ENCODE results near the gene DPP7.
"Not testable (repeated sequence)": the region's sequence is repeated elsewhere in the genome, so short reads cannot be mapped to it uniquely, and the experiment has no call there.

DPP7 gene

GRCh38 chr9:137148242-137148641 lies 33.7 kb upstream of the DPP7 start:
- no peak for DNase-seq

- no peak for DNase-seq
Observed at GRCh38 chr9:137147793-137148160, 33.2 kb upstream of the DPP7 start.

GRCh38 chr9:137147091-137147792 lies 32.7 kb upstream of the DPP7 start:
- no peak for DNase-seq

DNA sequence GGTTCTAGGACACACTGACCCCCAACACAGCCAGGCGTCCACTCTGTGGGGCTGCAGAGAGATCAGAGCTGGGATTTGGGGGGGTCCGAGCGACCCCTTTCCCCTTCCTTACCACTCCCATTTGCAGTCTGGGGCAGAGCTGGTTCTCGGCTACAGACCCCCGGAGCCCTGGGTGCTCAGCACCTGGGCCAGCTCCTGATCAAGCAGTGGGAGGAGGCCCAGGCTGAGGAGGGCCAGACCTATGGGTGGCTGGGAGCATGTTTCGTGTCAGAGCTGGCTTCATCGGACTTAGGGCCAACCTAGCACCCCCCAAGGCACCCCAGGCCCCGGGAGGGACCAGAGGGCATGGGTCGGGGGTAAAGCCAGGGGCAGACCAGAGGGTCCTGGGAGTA lies 32.0 kb upstream of the DPP7 start:
- no peak for DNase-seq

- DNase-seq = no peak
Observed at GRCh38 chr9:137145731-137146526, 31.4 kb upstream of the DPP7 start.

GRCh38 chr9:137143459-137143858 lies 28.9 kb upstream of the DPP7 start:
- DNase-seq = no peak

GRCh38 chr9:137141976-137142936 lies 27.7 kb upstream of the DPP7 start:
- DNase-seq = no peak

DNA sequence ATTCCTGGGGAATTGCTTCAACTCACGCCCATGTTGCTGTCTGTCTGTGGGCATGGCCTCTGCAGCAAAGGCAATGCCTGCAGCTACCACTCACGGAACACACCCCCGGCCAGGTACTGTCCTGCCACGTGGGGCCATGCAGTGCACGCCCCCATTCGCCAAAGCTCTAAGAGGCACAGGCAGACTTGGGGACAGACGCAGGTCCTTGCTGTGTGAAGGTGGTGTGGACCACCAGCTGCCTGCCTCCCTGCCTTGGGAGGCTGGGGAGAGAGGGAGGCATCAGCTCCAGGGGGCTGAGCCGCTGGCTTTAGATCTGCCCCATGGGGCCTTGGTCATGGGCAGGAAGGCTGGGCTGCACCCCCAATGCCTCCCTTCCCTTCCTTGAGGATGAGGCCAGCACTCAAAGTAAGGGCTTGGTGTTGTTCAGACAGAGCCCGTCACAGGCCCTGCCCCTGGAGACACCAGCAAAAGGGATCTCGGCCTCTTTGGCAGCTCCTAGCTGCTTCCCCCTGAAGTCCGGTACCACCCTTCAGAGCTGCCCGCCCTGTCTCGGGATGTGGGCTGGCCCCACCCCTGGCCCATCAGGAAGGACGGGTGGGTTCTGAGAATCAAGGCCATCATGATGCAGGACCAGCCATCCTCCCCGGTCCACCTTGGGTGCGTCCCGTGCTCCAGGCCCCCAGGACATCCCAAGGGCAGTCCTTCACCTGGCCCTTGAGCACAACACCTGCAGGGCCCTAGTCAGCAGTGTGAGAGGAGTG lies 26.7 kb upstream of the DPP7 start:
- no peak for DNase-seq

DNA sequence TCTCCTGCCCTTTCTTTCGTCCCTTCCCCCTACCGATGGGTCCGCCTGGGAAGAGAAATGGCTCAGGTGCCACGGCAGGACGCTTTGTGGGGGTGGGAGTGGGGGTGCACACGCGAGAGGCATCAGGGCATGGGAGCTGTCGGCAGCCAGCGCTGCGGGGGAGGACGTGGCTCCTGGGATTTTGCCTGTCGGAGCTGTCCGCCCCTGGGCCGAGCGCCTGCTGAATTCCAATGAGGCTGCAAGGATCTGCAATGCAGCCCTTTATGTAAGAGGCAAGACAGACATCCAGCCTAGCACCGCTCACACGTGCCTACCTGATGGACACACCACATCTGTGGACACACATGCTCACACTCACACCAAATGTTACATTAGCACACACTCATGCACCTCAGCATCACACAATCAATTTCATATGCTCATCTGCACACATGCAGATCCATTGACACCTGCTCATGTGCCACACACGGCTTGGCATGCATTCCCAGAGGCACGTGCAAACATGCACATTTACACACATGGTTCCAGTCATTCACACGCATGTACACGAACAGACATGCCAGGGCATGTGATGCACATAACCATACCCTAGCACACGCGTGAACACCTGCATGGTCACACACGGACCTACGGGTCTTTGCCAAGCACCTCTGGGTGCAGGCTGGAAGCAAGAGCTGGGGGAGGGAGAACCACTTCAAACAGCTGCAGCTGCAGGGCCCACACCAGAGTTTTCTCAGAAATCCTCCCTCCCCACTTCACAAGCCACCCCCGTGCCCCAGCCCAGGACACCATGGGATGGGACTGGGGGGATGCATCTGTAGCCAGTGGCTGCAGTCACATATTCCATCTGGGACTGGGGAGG lies 25.8 kb upstream of the DPP7 start:
- peak in 6 of 51 donors; percentile 17 to 47 (median 36) for DNase-seq

DNA sequence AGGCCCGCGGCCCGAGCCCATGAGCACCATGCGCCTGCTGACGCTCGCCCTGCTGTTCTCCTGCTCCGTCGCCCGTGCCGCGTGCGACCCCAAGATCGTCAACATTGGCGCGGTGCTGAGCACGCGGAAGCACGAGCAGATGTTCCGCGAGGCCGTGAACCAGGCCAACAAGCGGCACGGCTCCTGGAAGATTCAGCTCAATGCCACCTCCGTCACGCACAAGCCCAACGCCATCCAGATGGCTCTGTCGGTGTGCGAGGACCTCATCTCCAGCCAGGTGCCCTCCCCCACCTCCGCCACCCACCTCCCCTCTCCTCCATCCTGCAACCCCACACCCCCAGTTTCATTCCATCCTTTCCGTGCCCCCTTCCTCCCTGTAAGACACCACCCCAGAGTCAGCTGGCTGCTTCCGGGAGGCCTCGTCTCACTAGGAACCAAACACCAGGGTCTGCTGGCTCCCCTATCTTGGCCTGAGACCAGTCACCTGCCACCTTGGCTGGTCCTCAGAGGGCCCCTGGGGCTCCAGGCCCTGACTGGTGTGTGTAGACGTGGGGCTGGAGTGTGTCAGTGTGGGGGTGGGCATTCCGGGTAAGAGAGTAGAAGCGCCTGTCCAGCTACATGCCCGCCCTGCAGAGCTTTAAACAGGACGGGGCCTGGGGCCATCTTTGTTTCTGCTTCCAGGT lies 25.1 kb upstream of the DPP7 start:
- DNase-seq = peak in 1 of 51 donors; percentile 44

DNA sequence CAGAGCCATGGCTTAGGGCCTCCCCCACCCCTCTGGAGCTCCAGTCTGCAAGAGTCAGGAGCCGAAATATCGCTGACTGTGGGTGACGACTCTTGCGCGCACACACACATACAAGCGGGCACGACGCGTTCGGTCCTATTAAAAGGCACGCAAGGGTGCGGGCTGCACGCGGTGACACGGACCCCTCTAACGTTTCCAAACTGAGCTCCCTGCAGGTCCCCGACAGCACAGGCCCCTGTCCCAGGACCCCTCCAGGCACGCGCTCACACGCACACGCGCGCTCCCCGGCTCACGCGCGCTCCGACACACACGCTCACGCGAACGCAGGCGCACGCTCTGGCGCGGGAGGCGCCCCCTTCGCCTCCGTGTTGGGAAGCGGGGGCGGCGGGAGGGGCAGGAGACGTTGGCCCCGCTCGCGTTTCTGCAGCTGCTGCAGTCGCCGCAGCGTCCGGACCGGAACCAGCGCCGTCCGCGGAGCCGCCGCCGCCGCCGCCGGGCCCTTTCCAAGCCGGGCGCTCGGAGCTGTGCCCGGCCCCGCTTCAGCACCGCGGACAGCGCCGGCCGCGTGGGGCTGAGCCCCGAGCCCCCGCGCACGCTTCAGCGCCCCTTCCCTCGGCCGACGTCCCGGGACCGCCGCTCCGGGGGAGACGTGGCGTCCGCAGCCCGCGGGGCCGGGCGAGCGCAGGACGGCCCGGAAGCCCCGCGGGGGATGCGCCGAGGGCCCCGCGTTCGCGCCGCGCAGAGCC lies 24.4 kb upstream of the DPP7 start, which contains the start of gene GRIN1:
Gene GRIN1, plus strand, starts transcription at position 433 of the 746 bp plus-strand sequence. CDS start 333 bp downstream, outside the sequence.
- DNase-seq = peak in 11 of 51 donors; percentile 26 to 67 (median 43)

DNA sequence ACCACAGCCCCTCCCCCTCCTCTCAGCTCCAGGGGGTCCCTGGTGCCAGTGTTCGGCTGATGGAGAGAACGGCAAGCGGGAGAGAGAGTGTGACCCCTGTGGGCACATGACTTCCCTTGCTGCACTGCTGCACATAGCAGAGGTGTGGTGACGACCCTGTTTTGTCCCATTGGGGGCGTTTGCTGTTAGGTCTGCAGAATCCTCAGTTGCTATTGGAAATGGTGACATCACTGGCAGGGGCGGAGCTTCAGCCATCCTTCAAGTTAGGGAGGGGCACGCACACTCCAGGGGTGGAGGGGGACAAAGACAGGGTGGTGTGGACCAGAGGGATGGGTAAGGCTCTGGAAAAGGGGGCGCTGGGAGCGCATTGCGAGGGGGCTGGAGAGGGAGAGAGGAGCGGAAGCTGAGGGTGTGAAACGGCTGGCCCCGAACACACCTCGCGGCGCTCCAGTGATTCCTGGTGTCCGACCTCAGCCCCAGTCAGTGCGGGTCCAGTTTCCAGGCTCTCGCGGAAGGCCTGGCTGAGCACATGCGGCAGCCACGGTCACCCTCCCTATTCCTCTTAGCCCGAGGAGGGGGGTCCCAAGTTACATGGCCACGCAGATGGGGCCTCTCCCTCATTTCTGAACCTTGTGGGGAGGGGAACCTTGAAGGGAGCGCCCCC lies 23.7 kb upstream of the DPP7 start:
- peak in 19 of 51 donors; percentile 12 to 81 (median 51) for DNase-seq

- DNase-seq = no peak
Observed at GRCh38 chr9:137136881-137137607, 22.5 kb upstream of the DPP7 start.

DNA sequence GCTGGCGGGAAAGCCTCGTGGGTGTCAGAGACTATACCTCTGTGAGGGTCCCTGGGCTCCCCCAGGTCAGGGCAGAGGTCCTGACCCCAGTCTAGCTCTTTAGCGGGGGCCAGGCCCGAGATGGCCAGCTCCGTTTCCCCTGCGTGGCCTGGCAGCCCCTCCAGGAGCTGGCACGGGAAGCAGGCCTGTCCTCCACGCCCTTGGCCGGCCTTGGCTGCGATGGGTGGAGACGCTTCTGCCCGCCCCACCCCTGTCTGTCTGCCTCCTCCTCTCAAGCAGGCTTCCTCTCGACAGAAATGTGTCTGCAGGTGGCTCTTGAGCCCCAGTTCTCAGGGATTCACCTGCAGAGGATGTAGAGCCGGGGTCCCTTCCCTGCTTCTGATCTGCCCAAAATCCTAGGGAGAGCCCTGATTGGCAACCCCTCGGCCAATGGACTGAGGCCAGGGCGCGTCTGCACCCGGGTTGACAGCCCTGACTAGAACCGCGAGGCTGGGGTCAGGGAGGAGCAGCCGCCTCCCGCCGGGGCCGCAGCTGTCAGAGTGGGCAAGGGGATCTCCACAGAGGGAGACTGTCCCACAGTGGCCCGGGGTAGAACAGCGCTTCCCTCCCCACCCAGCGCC lies 21.8 kb upstream of the DPP7 start:
- DNase-seq = no peak

- not testable (repeated sequence) for DNase-seq
Observed at GRCh38 chr9:137135154-137135553, 20.6 kb upstream of the DPP7 start.

GRCh38 chr9:137134191-137134590 lies 19.7 kb upstream of the DPP7 start:
- DNase-seq = no peak
